Limb (tissue), 2 donors: ENCODE results near the gene NDUFB5.

Experiments
- DNase-seq, 2 donors: peaks; one replicate each; pipeline ENCODE4 v3.0.0-alpha.2; 2016; ENCODE audit errors: extremely low spot score in 2 of 2

The NDUFB5 gene

GRCh38 chr3:179676081-179676480 lies 71.5 kb downstream of the NDUFB5 start:
- no peak for DNase-seq
